HL-60 (cell line): Measurements from ENCODE around the gene MTMR4.

Source experiments
- DNase-seq, 2 experiments: peaks; one replicate each; pipeline ENCODE4 v3.0.0-alpha.2; 2010 to 2020; ENCODE audit warnings: low read depth in 1 of 2, low spot score in 1 of 2
- H3K27ac ChIP-seq: fragments of 250-450 bp; sonication (Bioruptor Pico); replicated peaks from 2 replicates; pipeline ENCODE4 v1.5.1; 2020; ENCODE audit warnings: mild to moderate bottlenecking, moderate library complexity
- H3K27me3 ChIP-seq: fragments of 250-450 bp; sonication (Bioruptor Pico); 2 replicates; pipeline ENCODE4 v1.5.1; 2021; ENCODE audit warnings: mild to moderate bottlenecking, moderate library complexity; ENCODE audit not compliant: insufficient read depth, poor library complexity, severe bottlenecking
- H3K4me3 ChIP-seq: replicated peaks from 2 replicates; pipeline ENCODE4 v1.5.1; 2011; ENCODE audit warnings: mild to moderate bottlenecking, control low read depth, low read length; ENCODE audit not compliant: insufficient read depth
- CTCF ChIP-seq: IDR thresholded peaks from one replicate; pipeline ENCODE4 v1.5.1; 2011; ENCODE audit warnings: low read length, control low read depth, inconsistent platforms; ENCODE audit not compliant: insufficient read depth
- GABPA ChIP-seq: IDR thresholded peaks from 2 replicates; pipeline ENCODE4 v1.6.1; 2012; ENCODE audit warnings: low read depth
- POLR2AphosphoS5 ChIP-seq: IDR thresholded peaks from 2 replicates; pipeline ENCODE4 v1.6.1; 2012; ENCODE audit warnings: low read depth
- SPI1 ChIP-seq: IDR thresholded peaks from 2 replicates; pipeline ENCODE4 v1.6.1; 2012; ENCODE audit warnings: low read depth, mild to moderate bottlenecking, borderline replicate concordance
- TF ChIP-seq, protein P1 (sequence below): IDR thresholded peaks from 2 replicates; pipeline ENCODE4 v1.6.1; 2012; ENCODE audit warnings: low read depth; ENCODE audit not compliant: insufficient replicate concordance

The MTMR4 gene

DNA sequence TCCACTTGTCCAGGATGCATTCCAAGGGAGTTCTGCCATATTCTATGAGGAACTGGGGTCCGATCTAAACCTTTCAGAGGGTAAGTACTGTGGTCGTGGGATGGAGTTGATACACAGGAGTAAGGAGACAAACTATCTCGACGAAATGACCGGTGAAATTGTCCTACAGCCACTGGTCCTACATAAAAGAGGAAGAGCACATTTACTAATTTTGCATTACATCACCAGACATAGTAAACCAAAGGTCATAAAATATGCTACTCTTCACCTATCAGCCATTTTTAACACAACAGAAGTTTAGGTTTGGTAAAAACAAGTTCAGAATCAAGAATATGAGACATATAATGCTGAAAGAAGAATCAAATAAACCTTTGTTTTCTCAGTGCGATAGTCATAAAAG is 34.3 kb downstream of the MTMR4 start:
- Histone ChIP-seq H3K27me3 (peaks cover 2% of the 10 kb centered on the region), H3K4me3 (no peak overlapping the region), H3K27ac (no peak overlapping the region)
- DNase-seq = no peak
- TF ChIP-seq, protein P1, sequence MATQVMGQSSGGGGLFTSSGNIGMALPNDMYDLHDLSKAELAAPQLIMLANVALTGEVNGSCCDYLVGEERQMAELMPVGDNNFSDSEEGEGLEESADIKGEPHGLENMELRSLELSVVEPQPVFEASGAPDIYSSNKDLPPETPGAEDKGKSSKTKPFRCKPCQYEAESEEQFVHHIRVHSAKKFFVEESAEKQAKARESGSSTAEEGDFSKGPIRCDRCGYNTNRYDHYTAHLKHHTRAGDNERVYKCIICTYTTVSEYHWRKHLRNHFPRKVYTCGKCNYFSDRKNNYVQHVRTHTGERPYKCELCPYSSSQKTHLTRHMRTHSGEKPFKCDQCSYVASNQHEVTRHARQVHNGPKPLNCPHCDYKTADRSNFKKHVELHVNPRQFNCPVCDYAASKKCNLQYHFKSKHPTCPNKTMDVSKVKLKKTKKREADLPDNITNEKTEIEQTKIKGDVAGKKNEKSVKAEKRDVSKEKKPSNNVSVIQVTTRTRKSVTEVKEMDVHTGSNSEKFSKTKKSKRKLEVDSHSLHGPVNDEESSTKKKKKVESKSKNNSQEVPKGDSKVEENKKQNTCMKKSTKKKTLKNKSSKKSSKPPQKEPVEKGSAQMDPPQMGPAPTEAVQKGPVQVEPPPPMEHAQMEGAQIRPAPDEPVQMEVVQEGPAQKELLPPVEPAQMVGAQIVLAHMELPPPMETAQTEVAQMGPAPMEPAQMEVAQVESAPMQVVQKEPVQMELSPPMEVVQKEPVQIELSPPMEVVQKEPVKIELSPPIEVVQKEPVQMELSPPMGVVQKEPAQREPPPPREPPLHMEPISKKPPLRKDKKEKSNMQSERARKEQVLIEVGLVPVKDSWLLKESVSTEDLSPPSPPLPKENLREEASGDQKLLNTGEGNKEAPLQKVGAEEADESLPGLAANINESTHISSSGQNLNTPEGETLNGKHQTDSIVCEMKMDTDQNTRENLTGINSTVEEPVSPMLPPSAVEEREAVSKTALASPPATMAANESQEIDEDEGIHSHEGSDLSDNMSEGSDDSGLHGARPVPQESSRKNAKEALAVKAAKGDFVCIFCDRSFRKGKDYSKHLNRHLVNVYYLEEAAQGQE = no peak
- TF ChIP-seq SPI1 = no peak
- TF ChIP-seq CTCF = no peak
- TF ChIP-seq POLR2AphosphoS5 = no peak
- no peak for TF ChIP-seq GABPA

- H3K4me3 ChIP-seq = no peak overlapping the region
- H3K27ac ChIP-seq = no peak overlapping the region
- no peak for DNase-seq
- no peak for TF ChIP-seq CTCF
- TF ChIP-seq SPI1 = no peak
- no peak for TF ChIP-seq GABPA
- TF ChIP-seq, protein P1 = no peak
- no peak for TF ChIP-seq POLR2AphosphoS5
- H3K27me3 ChIP-seq = peaks cover 2% of the 10 kb centered on the region
Observed at GRCh38 chr17:58476812-58477211, 37.6 kb downstream of the MTMR4 start.

GRCh38 chr17:58475985-58476384 is 38.5 kb downstream of the MTMR4 start:
- H3K27ac ChIP-seq = no peak overlapping the region
- no peak for DNase-seq
- no peak overlapping the region for H3K4me3 ChIP-seq
- TF ChIP-seq POLR2AphosphoS5 (no peak), SPI1 (no peak), CTCF (no peak), GABPA (no peak)
- TF ChIP-seq, protein P1 = no peak
- H3K27me3 ChIP-seq = peaks cover 2% of the 10 kb centered on the region
